ENCODE measurements around the gene TMX2. TPM values are rescaled to one million over a fixed set of nuclear protein-coding genes. Genes with fewer than 3 reads are reported as not detected.
A peak's percentile ranks its signal among the peaks of the same experiment; 100 is the strongest.
"Not testable (repeated sequence)": the region's sequence is repeated elsewhere in the genome, so short reads cannot be mapped to it uniquely, and the experiment has no call there.

The TMX2 gene
- total RNA-seq, 4 donors from 2014 or later = 12.3 to 86.7 (median 49.0) TPM

DNA sequence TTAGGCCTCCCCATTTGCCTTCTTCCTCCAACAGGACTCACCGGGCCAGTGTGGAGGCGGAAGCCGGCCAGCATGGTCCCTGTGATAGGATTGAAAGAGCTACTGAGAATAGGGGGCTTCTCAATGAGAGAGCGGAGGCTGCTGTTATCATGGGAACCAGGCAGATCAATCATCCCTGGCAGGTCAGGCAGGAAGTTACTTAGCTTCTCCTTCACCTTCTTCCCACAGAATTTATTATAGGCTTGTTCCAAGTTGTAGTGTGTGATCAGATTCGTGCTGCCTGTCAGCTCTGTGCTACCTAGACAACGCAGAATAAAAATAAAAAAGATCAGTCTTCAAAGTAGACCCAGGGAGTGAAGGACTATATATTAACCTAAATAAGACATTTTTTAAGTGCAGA lies 7.5 kb upstream of the TMX2 start:
- no peak overlapping the region for H3K4me3 ChIP-seq
- TF ChIP-seq POLR2AphosphoS5 (IDR thresholded peaks at IDR 0.05) (no peak), POLR2A (IDR thresholded peaks at IDR 0.05) (no peak), CTCF (IDR thresholded peaks at IDR 0.05) (no peak), EP300 (IDR thresholded peaks at IDR 0.05; ENCODE audit: low read depth) (no peak)
- H3K27ac ChIP-seq = no peak overlapping the region
- 87 to 100% methylated on average over 2 to 6 of the region's 6 CpGs for WGBS, 2 donors (ENCODE audit: low coverage in 1 of 2)
- H3K27me3 ChIP-seq = no peaks in the 10 kb centered on the region
- H3K4me1 ChIP-seq = peaks cover 0 to under 1% (median 0%) of the 10 kb centered on the region in 4 donors
- intact Hi-C loops (cut with DNase I; ENCODE audit: low total_unique reads) = no loop called here
- in situ Hi-C loops (cut with MboI; ENCODE audit: low pct_ligation_motif_present in 1 of 4, low pct_unique_long_range_greater_than_20kb in 1 of 4, low sequenced_read_pairs in 3 of 4) = no loop called here
- no peaks in the 10 kb centered on the region for H3K9me3 ChIP-seq
- peaks cover 0 to 31% (median 14%) of the 10 kb centered on the region in 4 donors for H3K36me3 ChIP-seq
- no peak for DNase-seq

DNA sequence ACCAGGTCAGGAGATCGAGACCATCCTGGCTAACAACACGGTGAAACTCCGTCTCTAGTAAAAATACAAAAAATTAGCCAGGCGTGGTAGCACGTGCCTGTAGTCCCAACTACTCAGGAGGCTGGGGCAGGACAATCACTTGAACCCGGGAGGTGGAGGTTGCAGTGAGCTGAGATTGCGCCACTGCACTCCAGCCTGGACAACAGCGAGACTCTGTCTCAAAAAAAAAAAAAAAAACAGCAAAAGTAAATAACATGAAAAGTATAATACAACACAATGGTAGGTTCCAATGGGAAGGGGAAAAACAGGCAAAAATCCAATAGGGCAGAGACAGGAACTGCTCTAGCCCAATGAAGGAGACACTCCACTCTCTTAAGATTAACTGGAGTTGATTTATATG lies 7.0 kb upstream of the TMX2 start:
- in situ Hi-C loops (cut with MboI; ENCODE audit: low pct_ligation_motif_present in 1 of 4, low pct_unique_long_range_greater_than_20kb in 1 of 4, low sequenced_read_pairs in 3 of 4); H3K27ac ChIP-seq; H3K9me3 ChIP-seq; intact Hi-C loops (cut with DNase I; ENCODE audit: low total_unique reads); H3K4me3 ChIP-seq; DNase-seq; H3K27me3 ChIP-seq; H3K4me1 ChIP-seq: not testable (repeated sequence)
- H3K36me3 ChIP-seq = peaks cover 0 to 30% (median 13%) of the 10 kb centered on the region in 4 donors
- WGBS, 2 donors (ENCODE audit: low coverage in 1 of 2) = 94 to 100% methylated on average over 2 to 8 of the region's 8 CpGs

DNA sequence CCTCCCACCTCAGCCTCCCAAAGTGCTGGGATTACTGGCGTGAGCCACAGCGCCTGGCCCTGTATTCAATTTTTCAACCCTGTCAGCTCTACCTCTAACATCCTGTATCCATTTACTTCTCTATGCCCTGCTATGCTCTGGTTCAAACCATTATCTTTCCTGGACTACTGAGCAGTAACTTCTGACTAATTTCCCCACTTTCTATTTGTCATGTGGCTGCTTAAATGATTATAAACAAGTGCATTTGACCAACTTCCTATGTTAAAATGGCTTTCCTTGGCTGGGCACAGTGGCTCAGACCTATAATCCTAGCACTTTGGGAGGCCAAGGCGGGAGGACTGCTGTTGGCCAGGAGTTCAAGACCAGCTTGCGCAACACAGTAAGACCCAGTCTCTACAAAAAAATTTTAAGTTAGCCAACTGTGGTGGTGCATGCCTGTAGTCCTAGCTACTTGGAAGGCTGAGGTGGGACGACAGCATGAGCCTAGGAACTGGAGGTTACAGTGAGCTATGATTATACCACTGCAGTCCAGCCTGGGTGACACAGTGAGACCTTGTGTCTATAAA lies 2.5 kb upstream of the TMX2 start:
- H3K36me3 ChIP-seq = peaks cover 0 to under 1% (median 0%) of the 10 kb centered on the region in 4 donors
- no peaks in the 10 kb centered on the region for H3K27me3 ChIP-seq
- no peak overlapping the region for H3K27ac ChIP-seq
- 88 to 100% methylated on average over 2 to 5 of the region's 5 CpGs for WGBS, 2 donors (ENCODE audit: low coverage in 1 of 2)
- in situ Hi-C loops (cut with MboI; ENCODE audit: low pct_ligation_motif_present in 1 of 4, low pct_unique_long_range_greater_than_20kb in 1 of 4, low sequenced_read_pairs in 3 of 4) (no loop called here), intact Hi-C loops (cut with DNase I; ENCODE audit: low total_unique reads) (no loop called here)
- H3K4me3 ChIP-seq = no peak overlapping the region
- DNase-seq = no peak
- H3K4me1 ChIP-seq = peaks cover 22 to 36% (median 29%) of the 10 kb centered on the region in 4 donors
- TF ChIP-seq POLR2AphosphoS5 (IDR thresholded peaks at IDR 0.05) = no peak
- TF ChIP-seq POLR2A (IDR thresholded peaks at IDR 0.05) = no peak
- TF ChIP-seq CTCF (IDR thresholded peaks at IDR 0.05) = no peak
- TF ChIP-seq EP300 (IDR thresholded peaks at IDR 0.05; ENCODE audit: low read depth) = no peak
- H3K9me3 ChIP-seq = no peaks in the 10 kb centered on the region

- in situ Hi-C loops (cut with MboI; ENCODE audit: low pct_ligation_motif_present in 1 of 4, low pct_unique_long_range_greater_than_20kb in 1 of 4, low sequenced_read_pairs in 3 of 4) (no loop called here), intact Hi-C loops (cut with DNase I; ENCODE audit: low total_unique reads) (no loop called here)
- peak; percentile 88 for DNase-seq
- Histone ChIP-seq H3K36me3 (no peaks in the 10 kb centered on the region), H3K27ac (peak within 1 kb of the TSS; percentile 89 to 97 (median 94)), H3K4me1 (peaks cover 22 to 39% (median 29%) of the 10 kb centered on the region in 4 donors), H3K9me3 (no peaks in the 10 kb centered on the region), H3K4me3 (peak within 1 kb of the TSS; percentile 82 to 97 (median 90)), H3K27me3 (no peaks in the 10 kb centered on the region)
- TF ChIP-seq EP300 (IDR thresholded peaks at IDR 0.05; ENCODE audit: low read depth) (no peak), POLR2A (IDR thresholded peaks at IDR 0.05) (peak; percentile 72), POLR2AphosphoS5 (IDR thresholded peaks at IDR 0.05) (peak in 2 of 3 donors; percentile 65 to 66), CTCF (IDR thresholded peaks at IDR 0.05) (no peak)
- 8% methylated on average over 44 of the region's 51 CpGs; no CpG with 5 or more reads in 1 of the 2 donors for WGBS, 2 donors (ENCODE audit: low coverage in 1 of 2)
Measured at GRCh38 chr11:57711414-57712255, 758 bp upstream of the TMX2 start, which contains the start of gene MED19. TSS of gene MED19 (minus strand) at chr11:57712215. CDS start at chr11:57712179, 36 bp downstream.
